ENCODE measurements around the gene PLPPR1.

GRCh38 chr9:101176384-101176783 lies 147.9 kb downstream of the PLPPR1 start:
- TF ChIP-seq CTCF (conservative IDR thresholded peaks at IDR 0.05 in 1 of 2, IDR thresholded peaks at IDR 0.05 in 1 of 2; ENCODE audit: low read depth in 1 of 2, low read length in 2 of 2), result no peak
- no peak for TF ChIP-seq EZH2 (IDR thresholded peaks at IDR 0.05; ENCODE audit: low read length, missing control alignments)
